Stomach (tissue), 4 donors: Measurements from ENCODE around the gene TACSTD2.
"Not testable (repeated sequence)": the region's sequence is repeated elsewhere in the genome, so short reads cannot be mapped to it uniquely, and the experiment has no call there.

Experiments used
- CTCF ChIP-seq, 7 experiments: fragments of 450-650 bp in 4 of 7; fragments of 200-600 bp in 3 of 7; sonication (generic) in 3 of 7; IDR thresholded peaks; one replicate each; pipeline ENCODE4 v1.5.1; 2016 to 2019; ENCODE audit warnings: antibody characterized with exemption in 7 of 7, control low read depth in 2 of 7, mild to moderate bottlenecking in 1 of 7
- POLR2AphosphoS5 ChIP-seq, 3 donors: sonication (generic); formaldehyde crosslinking; IDR thresholded peaks; one replicate each; pipeline ENCODE4 v1.6.1; 2016; ENCODE audit warnings: antibody characterized with exemption in 3 of 3

- TF ChIP-seq POLR2AphosphoS5, CTCF (IDR thresholded peaks at IDR 0.05): not testable (repeated sequence)
Measured at GRCh38 chr1:58531842-58532241, 45.2 kb downstream of the TACSTD2 start.
